LoVo (cell line): ENCODE data around the gene MTCP1.
A peak's percentile ranks its signal among the peaks of the same experiment; 100 is the strongest.

Source experiments
- DNase-seq: peaks from one replicate; pipeline ENCODE4 v3.0.0-alpha.2; 2016; ENCODE audit warnings: low spot score

Gene MTCP1

GRCh38 chrX:155053656-155054055 is 17.3 kb downstream of the MTCP1 start:
- DNase-seq: no peak

GRCh38 chrX:155052738-155053498 is 18.0 kb downstream of the MTCP1 start:
- DNase-seq: no peak

DNA sequence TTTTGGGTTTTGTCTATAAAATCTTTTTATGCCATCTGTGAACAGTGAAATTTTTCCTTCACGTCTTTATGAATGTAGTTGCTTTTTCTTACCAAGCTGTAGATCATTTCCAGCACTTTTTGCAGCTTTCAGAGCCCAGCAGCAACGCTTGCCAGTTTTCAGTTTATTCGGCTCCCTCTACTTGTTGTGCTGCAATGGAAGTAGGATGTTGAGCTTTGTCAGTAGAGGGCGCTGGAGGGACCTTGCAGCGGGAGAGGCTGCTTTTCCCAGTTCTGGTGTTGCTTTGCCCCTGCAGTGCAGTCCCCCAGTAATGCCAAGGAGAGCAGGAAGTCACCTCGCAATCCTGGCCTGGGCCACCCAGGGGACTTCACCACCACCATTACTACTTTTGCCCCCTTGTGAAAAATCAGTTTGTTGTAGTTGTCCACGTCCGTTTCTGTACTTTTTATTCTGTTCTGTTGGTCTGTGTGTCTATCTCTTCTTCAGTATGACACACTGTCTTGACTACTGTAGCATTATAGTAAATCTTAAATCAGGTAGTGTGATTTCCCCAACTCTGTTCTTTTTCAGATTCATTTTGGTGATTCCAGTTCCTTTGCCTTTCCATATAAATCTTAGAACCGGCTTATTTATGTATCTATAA is 21.8 kb downstream of the MTCP1 start:
- DNase-seq: no peak

DNA sequence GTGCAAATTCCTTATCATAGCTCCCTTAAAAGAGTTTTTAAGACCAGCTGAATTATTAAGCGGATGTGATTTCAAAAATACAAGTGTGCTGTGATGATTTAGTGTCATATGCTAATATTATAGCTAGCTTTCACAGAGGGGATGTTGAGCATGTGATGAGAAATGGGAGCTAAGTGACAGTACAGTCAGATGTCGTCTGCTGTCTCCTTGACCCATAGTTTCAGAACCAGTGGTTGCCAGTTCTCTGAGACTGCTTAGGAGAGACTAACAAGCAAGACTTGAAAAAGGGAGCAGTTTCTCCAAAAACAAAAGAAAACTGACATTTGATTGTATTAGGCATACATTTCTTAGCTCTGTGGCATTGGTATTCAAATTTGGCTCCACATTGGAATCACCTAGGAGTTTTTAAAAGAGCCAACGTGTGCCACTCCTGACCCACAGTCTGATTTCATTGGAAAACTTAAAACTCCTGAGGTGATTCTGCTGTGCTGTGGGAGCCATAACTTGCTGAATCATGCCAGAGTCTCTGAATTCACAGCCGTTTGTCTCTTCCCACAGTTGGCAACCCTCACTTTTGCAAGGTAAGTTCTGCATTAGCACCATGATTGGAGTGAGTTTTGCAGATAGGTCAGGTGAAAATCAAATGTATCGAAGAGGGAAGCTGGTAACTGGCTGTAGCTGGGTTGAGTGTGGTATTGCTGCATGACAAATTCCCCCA is 24.0 kb downstream of the MTCP1 start:
- DNase-seq: no peak

DNA sequence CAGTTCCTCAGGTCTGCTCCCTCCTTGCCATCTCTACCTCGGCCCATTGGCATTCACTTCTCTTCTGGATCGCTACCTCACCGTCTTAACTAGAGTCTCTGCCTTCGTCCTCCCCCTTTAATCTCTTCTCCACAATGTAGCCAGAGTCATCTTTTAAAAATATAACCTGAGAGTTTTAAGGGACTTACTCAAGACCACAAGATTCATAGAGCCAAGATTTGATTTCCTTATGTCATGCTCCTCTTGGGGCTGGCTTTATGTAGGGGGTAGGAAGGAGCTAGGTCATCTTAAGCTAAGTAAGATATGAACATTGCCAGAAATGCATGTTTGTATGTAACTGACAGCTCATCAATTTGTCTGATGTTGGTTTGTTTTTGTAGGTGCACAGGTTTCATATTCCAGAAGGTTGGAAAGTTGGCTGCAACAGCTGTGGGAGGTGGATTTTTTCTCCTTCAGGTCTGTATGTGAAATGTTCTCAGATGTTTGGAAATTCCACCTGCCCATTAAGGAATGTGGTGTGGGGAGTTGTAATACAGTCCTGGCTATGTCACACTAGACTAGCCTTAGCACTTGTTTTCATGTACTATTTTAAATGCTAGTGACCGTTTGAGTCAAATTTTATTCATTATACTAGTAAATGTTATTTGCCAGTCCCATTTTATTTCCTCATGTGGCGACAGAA is 24.7 kb downstream of the MTCP1 start:
- DNase-seq: no peak

- no peak for DNase-seq
These were observed 35.2 kb downstream of the MTCP1 start for GRCh38 chrX:155035688-155036087.

GRCh38 chrX:155031657-155032056 is 39.3 kb downstream of the MTCP1 start:
- DNase-seq: no peak

GRCh38 chrX:155028877-155029291 is 42.1 kb downstream of the MTCP1 start:
- no peak for DNase-seq

- DNase-seq: no peak
These were observed 42.8 kb downstream of the MTCP1 start for GRCh38 chrX:155028129-155028528.

DNA sequence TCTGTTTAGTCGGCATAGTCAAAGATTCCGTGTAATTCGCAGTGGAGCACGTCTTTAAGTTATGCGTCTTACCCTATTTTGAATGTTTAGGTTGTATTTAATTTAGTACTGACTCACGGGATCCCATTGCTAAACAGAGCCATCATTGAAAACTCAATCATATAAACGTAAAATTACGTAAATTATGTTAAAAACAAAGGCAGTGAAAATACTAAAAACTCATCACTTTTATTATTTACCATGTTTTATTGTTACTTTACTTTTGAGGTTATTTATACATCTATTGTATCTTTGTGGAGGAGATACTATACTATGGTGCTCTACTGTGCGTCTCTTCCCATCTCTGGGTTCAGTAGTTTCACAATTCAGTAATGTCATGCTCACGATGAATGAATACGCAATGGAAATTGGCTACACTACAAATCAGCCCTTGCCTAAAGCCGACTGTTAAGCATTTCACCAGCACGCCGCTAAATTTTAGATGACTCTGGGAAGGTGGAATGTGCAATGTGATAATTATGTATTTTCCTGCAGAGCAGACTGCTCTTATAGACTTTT is 43.3 kb downstream of the MTCP1 start:
- peak; percentile 1 for DNase-seq

GRCh38 chrX:155026727-155027508 is 44.0 kb downstream of the MTCP1 start, which contains the start of gene FUNDC2:
TSS of gene FUNDC2 (plus strand) at chrX:155026844. CDS start at chrX:155026939, 95 bp downstream.
- DNase-seq: peak; percentile 84

GRCh38 chrX:155026420-155026726 is 44.6 kb downstream of the MTCP1 start:
- DNase-seq: no peak

- no peak for DNase-seq
These were observed 46.8 kb downstream of the MTCP1 start for GRCh38 chrX:155023907-155024833.

DNA sequence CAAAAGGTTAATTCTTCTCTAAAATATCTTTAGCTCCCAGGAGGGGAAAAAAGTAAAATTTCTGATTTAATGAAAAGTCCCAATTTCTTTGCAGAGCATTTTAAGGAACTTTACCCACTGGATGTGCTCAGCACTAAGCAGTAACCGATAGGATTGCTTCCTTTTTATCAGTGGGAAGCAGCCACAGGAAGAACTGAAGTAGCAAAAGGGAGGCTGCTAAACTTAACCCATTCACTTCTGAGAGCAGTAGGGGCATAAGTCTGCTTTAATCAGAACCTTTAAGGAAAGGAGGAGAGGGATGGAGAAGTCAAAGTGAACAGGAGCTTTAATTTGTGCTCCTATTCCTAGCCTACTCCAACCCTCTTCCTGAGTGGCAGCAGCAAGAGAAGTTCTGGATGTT is 48.4 kb downstream of the MTCP1 start, which contains the start of gene F8:
Gene F8, minus strand, starts transcription at position 139 of the 400 bp plus-strand sequence. CDS start 171 bp downstream, outside the sequence.
- no peak for DNase-seq

DNA sequence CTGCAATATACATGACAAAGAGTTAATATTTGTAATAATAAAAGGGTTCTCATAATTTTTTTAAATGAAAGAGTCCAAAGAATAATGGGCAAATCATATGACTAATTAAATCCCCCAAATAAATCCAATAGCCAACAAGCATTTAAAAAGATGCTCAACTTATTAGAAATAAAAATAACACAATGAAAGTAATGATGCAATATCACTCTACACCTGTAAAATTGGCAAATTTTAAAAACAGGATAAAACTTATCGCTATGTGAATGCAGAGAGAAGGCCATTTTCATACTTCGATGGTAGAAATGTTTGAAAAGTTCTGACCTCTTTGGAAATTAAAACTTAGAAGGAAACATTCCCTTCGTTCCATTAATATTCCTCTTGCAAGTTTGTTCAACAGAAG is 50.3 kb downstream of the MTCP1 start:
- no peak for DNase-seq
